ENCODE data around the gene MXI1. TPM values are rescaled to one million over a fixed set of nuclear protein-coding genes. Genes with fewer than 3 reads are reported as not detected.
A peak's percentile ranks its signal among the peaks of the same experiment; 100 is the strongest.

MXI1 gene
- total and polyA plus RNA-seq, 7 experiments from 2014 or later, result 36.6 to 57.1 (median 52.7) TPM

DNA sequence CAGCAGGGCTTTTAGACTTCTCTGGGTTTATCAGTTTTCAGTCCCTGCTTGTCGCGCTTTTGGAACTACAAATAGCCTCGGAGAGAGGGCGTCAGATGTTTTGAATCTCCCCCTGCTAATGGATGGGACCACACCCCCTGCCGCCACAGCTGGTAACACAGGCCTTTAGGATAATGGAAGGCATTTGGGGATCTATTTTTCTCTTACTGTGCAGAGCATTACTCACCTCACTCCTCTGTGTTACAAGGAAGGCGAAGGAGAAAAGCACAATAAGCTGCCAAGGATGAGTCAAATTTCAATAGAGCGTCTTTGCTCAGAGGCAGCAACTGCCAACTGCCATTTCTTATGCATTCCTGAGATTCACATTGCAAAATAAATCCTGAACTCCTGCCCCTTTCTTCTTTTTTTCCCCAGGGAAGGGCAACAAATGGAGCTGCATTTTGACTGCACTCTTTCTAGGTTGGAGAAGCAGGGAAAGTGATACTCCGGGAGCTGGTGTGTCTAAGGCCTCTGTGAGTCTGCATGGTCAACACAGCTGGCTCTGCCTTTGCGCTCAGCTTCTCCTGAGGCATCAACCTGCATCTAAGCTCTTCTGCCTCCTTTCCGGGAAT is 128.8 kb downstream of the MXI1 start:
- H3K4me3 ChIP-seq (ENCODE audit: low read length), result no peak overlapping the region
- H3K9me3 Mint-ChIP-seq, result peaks cover 0 to 5% (median 0%) of the 10 kb centered on the region in 11 donors
- peaks cover 0 to 30% (median 6%) of the 10 kb centered on the region in 7 donors for H3K4me1 Mint-ChIP-seq
- no peaks in the 10 kb centered on the region for H3K27me3 ChIP-seq (ENCODE audit: control insufficient read depth in 2 of 2, insufficient read depth in 2 of 2, low read length in 2 of 2)
- peak overlapping the region in 1 of 10 donors; percentile 24 for H3K4me3 Mint-ChIP-seq
- H3K27ac ChIP-seq (ENCODE audit: low read depth, low read length), result no peak overlapping the region
- ATAC-seq, result no peak
- intact Hi-C loops (cut with micrococcal nuclease), result no loop called here
- no peaks in the 10 kb centered on the region for H3K36me3 ChIP-seq (ENCODE audit: control insufficient read depth in 2 of 3, insufficient read depth in 3 of 3, low read length in 3 of 3)
- H3K27me3 Mint-ChIP-seq, result peaks cover 0 to 6% (median 0%) of the 10 kb centered on the region in 5 donors
- CTCF ChIA-PET, result no interaction called here
- POLR2A ChIA-PET, result interaction anchor here (0.6 kb wide), 1 partner anchor 479 kb away, joined by 3 read pairs; no protein-coding TSS in a partner anchor
- peaks cover 0 to under 1% (median 0%) of the 10 kb centered on the region in 3 experiments for H3K9me3 ChIP-seq (ENCODE audit: control insufficient read depth in 2 of 3, low read length in 3 of 3)
- peaks cover 0 to 7% (median 0%) of the 10 kb centered on the region in 5 donors for H3K36me3 Mint-ChIP-seq
- H3K4me1 ChIP-seq (ENCODE audit: control insufficient read depth in 2 of 2, insufficient read depth in 2 of 2, low read length in 2 of 2), result no peaks in the 10 kb centered on the region
- no peak for DNase-seq
- H3K27ac Mint-ChIP-seq, result peak overlapping the region in 1 of 9 donors; percentile 53

Other genes starting within 250 kb of the MXI1 start
- gene ADD3, start 199.6 kb upstream of the MXI1 start, total RNA-seq, result 100 to 1,000 TPM; 281 to 463 (median 342) TPM
- gene ADD3, start 199.6 kb upstream of the MXI1 start, polyA plus RNA-seq, result 100 to 1,000 TPM; 502 to 535 TPM
- 10 to 100 TPM; 34.4 to 43.1 (median 40.1) TPM for gene SMNDC1, start 97.3 kb downstream of the MXI1 start, total RNA-seq
- gene SMNDC1, start 97.3 kb downstream of the MXI1 start, polyA plus RNA-seq, result 10 to 100 TPM; 16.1 to 20.1 TPM

Measured in naive thymus-derived CD4-positive, alpha-beta T cell (primary cell).